ENCODE data around the gene MYOD1.

MYOD1 gene

GRCh38 chr11:17750013-17750800, 30.8 kb downstream of the MYOD1 start:
- DNase-seq (ENCODE audit: low read depth, low spot score) = no peak

GRCh38 chr11:17750801-17751165, 31.4 kb downstream of the MYOD1 start:
- DNase-seq (ENCODE audit: low read depth, low spot score) = no peak

GRCh38 chr11:17751558-17751957, 32.2 kb downstream of the MYOD1 start:
- no peak for DNase-seq (ENCODE audit: low read depth, low spot score)

- DNase-seq (ENCODE audit: low read depth, low spot score) = no peak
Measured at GRCh38 chr11:17752144-17752543, 32.8 kb downstream of the MYOD1 start.

GRCh38 chr11:17753153-17753552, 33.8 kb downstream of the MYOD1 start:
- no peak for DNase-seq (ENCODE audit: low read depth, low spot score)

GRCh38 chr11:17753641-17754040, 34.3 kb downstream of the MYOD1 start:
- DNase-seq (ENCODE audit: low read depth, low spot score) = no peak

GRCh38 chr11:17755891-17756290, 36.5 kb downstream of the MYOD1 start:
- DNase-seq (ENCODE audit: low read depth, low spot score) = no peak

GRCh38 chr11:17760102-17761029, 41.0 kb downstream of the MYOD1 start:
- DNase-seq (ENCODE audit: low read depth, low spot score) = no peak

GRCh38 chr11:17762309-17762974, 43.1 kb downstream of the MYOD1 start:
- DNase-seq (ENCODE audit: low read depth, low spot score) = no peak

GRCh38 chr11:17763244-17763643, 43.9 kb downstream of the MYOD1 start:
- DNase-seq (ENCODE audit: low read depth, low spot score) = no peak

GRCh38 chr11:17763703-17764102, 44.3 kb downstream of the MYOD1 start:
- no peak for DNase-seq (ENCODE audit: low read depth, low spot score)

- DNase-seq (ENCODE audit: low read depth, low spot score) = no peak
Measured at GRCh38 chr11:17764446-17765218, 45.3 kb downstream of the MYOD1 start.

- no peak for DNase-seq (ENCODE audit: low read depth, low spot score)
Measured at GRCh38 chr11:17765356-17766072, 46.1 kb downstream of the MYOD1 start.

- DNase-seq (ENCODE audit: low read depth, low spot score) = no peak
Measured at GRCh38 chr11:17766073-17766359, 46.6 kb downstream of the MYOD1 start.

GRCh38 chr11:17766590-17766989, 47.2 kb downstream of the MYOD1 start:
- DNase-seq (ENCODE audit: low read depth, low spot score) = no peak

GRCh38 chr11:17767301-17767885, 48.0 kb downstream of the MYOD1 start:
- DNase-seq (ENCODE audit: low read depth, low spot score) = no peak

- DNase-seq (ENCODE audit: low read depth, low spot score) = no peak
Measured at GRCh38 chr11:17767914-17768313, 48.5 kb downstream of the MYOD1 start.

GRCh38 chr11:17768547-17768946, 49.2 kb downstream of the MYOD1 start:
- no peak for DNase-seq (ENCODE audit: low read depth, low spot score)

GRCh38 chr11:17769218-17769617, 49.8 kb downstream of the MYOD1 start:
- DNase-seq (ENCODE audit: low read depth, low spot score) = no peak

GRCh38 chr11:17770048-17770652, 50.8 kb downstream of the MYOD1 start:
- DNase-seq (ENCODE audit: low read depth, low spot score) = no peak
